ENCODE measurements around the gene FLRT1. TPM values are rescaled to one million over a fixed set of nuclear protein-coding genes. Genes with fewer than 3 reads are reported as not detected.
A peak's percentile ranks its signal among the peaks of the same experiment; 100 is the strongest.

FLRT1 gene
- polyA plus RNA-seq, 1 experiment: 0.42 TPM

DNA sequence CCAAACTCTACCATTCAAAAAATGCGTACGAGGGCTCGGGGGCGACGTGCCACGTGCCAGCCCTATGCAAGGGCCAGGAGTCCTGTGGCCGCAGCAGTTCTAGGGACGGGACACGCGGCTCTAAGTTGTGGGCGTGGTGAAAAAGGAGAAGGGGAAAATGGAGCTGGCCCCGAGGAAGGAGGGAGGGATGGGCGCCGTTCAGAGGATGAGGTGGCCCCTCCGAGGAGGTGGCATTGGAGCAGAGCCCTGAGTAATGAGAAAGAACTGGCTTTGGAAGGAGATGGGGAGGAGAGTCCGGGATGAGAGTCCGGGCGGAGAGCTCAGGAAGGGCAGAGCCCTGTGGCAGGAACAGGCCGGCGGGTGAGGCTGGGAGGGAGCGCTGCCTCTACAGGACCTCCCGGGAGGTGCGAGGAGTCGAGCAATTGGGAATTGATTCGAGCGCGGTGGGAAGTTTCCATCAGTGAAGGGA lies 28.5 kb upstream of the FLRT1 start:
- TF ChIP-seq, protein P1, sequence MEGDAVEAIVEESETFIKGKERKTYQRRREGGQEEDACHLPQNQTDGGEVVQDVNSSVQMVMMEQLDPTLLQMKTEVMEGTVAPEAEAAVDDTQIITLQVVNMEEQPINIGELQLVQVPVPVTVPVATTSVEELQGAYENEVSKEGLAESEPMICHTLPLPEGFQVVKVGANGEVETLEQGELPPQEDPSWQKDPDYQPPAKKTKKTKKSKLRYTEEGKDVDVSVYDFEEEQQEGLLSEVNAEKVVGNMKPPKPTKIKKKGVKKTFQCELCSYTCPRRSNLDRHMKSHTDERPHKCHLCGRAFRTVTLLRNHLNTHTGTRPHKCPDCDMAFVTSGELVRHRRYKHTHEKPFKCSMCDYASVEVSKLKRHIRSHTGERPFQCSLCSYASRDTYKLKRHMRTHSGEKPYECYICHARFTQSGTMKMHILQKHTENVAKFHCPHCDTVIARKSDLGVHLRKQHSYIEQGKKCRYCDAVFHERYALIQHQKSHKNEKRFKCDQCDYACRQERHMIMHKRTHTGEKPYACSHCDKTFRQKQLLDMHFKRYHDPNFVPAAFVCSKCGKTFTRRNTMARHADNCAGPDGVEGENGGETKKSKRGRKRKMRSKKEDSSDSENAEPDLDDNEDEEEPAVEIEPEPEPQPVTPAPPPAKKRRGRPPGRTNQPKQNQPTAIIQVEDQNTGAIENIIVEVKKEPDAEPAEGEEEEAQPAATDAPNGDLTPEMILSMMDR (IDR thresholded peaks at IDR 0.05; ENCODE audit: insufficient read depth, low read depth, low read length): no peak; the same call in 1 of the 2 replicates
- ChIA-PET POLR2A (no interaction called here), CTCF (interaction anchor here (0.6 to 3.2 kb wide), 7 partner anchors 8 to 146 kb away, joined by 3 to 15 read pairs (median 3); no protein-coding TSS in a partner anchor)
- no peaks in the 10 kb centered on the region for H3K36me3 ChIP-seq (ENCODE audit: control insufficient read depth, insufficient read depth, low read length)
- H3K27me3 ChIP-seq (ENCODE audit: control insufficient read depth, insufficient read depth, low read length): no peaks in the 10 kb centered on the region
- no peak for DNase-seq (ENCODE audit: low read depth)
- H3K4me3 ChIP-seq (ENCODE audit: low read depth, low read length): peak overlapping the region; percentile 31

DNA sequence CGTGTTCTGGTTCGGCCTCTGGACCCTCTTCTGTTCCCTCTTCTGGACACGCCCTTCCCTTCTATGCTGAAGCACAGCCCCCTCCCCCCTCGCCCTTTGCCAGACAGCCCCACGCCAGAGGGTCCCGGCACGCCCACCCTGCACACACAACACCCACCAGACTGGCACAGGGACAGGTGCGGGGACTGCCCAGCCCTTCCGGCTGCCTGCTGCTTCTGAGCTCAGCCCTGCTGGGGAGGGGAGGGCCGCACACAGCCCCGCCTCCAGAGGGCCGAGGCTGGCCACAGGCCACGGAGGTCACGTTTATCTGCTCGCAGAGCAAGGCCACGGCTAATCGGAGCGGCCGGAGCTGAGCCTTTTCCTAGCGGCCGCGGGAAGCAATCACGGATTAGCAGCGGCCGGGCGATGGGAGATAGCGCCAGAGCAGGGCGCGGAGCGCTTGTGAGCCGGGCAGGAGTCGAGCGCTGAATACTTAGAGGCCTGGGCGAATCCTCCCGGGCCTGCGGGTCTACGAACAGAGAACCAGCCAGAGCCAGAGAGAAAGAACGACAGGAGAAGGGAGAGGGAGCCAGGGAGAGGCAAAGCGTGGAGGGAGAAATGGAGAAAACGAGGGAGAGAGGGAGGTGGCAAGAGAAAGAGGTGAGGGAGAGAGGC lies 28.0 kb upstream of the FLRT1 start:
- POLR2A ChIA-PET: no interaction called here
- no peaks in the 10 kb centered on the region for H3K27me3 ChIP-seq (ENCODE audit: control insufficient read depth, insufficient read depth, low read length)
- H3K4me3 ChIP-seq (ENCODE audit: low read depth, low read length): peak overlapping the region; percentile 31
- TF ChIP-seq, protein P1 (IDR thresholded peaks at IDR 0.05; ENCODE audit: insufficient read depth, low read depth, low read length): no peak; the same call in 1 of the 2 replicates
- CTCF ChIA-PET: interaction anchor here (0.8 to 3.2 kb wide), 6 partner anchors 8 to 145 kb away, joined by 3 to 15 read pairs (median 3); no protein-coding TSS in a partner anchor
- H3K36me3 ChIP-seq (ENCODE audit: control insufficient read depth, insufficient read depth, low read length): no peaks in the 10 kb centered on the region
- no peak for DNase-seq (ENCODE audit: low read depth)

DNA sequence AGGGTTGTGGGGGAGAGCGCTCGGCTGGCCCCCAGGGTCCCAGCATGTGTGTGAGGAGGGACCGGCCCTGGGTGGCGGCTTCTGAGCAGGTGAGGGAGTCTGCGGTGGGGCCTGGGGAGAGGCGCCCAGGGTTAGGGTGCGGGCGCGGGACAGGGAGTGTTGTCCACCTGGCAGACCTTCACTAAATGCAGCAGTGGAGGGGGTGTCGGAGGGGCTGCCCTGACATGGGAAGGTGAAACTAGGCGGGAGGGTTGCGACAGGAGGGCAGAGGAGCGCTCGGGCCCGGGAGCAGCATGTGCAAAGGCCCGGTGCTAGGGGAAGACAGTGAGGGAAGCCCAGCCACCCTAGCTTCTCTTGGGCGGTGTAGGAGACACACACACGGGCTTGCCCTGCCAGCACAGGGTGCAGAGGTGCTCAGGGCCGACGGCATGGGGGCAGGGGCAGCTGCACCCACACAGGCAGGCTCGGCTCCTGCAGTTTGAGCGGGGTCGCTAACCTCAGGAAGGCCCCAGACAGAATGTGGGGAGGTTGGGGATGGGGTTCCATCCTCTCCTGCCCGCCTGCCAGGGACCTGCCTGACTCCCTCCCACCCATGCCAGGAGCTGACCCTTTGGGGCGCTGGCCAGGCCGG lies 27.3 kb upstream of the FLRT1 start:
- POLR2A ChIA-PET: no interaction called here
- no peaks in the 10 kb centered on the region for H3K27me3 ChIP-seq (ENCODE audit: control insufficient read depth, insufficient read depth, low read length)
- no peak for DNase-seq (ENCODE audit: low read depth)
- no peak overlapping the region for H3K4me3 ChIP-seq (ENCODE audit: low read depth, low read length)
- CTCF ChIA-PET: interaction anchor here (2.3 to 3.2 kb wide), 2 partner anchors 140 to 145 kb away, joined by 12 to 15 read pairs; no protein-coding TSS in a partner anchor
- TF ChIP-seq, protein P1 (IDR thresholded peaks at IDR 0.05; ENCODE audit: insufficient read depth, low read depth, low read length): no peak
- no peaks in the 10 kb centered on the region for H3K36me3 ChIP-seq (ENCODE audit: control insufficient read depth, insufficient read depth, low read length)

DNA sequence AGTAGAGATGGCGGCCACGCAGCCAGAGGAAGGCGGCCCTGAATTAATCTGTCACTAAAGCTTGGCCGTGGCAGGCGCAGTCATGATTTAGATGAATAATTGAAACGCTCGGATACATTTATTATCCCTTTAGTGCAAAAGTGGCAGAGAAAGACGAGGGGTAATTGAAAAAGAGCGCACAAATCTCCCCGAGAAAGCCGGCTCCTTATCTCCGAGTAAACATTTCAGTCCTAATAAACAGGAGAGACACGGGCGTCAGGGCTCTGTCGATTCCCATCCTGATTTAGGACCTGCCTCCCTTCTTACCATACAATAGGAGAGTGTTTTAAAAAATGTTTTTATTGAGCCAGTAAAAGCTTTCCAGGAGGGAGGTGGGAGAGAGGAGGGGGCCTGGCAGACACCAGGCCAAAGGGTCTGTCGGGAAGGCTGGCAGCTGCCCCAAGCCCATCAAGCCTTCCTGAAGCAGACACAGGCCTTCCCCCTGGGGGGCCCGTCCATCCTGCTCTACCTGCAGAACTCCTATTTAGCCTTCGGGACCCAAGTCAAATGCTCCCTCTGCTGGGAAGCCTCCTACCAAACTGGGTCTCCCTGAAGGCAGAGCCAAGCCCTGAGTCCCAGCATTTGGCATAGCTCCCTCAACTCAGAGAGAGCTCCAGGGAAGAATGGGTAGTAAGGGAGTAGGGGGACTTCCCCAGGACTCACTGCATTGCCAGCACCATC lies 26.7 kb upstream of the FLRT1 start:
- ChIA-PET CTCF (no interaction called here), POLR2A (no interaction called here)
- TF ChIP-seq, protein P1 (IDR thresholded peaks at IDR 0.05; ENCODE audit: insufficient read depth, low read depth, low read length): no peak
- no peaks in the 10 kb centered on the region for H3K27me3 ChIP-seq (ENCODE audit: control insufficient read depth, insufficient read depth, low read length)
- no peak for DNase-seq (ENCODE audit: low read depth)
- H3K36me3 ChIP-seq (ENCODE audit: control insufficient read depth, insufficient read depth, low read length): no peaks in the 10 kb centered on the region
- no peak overlapping the region for H3K4me3 ChIP-seq (ENCODE audit: low read depth, low read length)

DNA sequence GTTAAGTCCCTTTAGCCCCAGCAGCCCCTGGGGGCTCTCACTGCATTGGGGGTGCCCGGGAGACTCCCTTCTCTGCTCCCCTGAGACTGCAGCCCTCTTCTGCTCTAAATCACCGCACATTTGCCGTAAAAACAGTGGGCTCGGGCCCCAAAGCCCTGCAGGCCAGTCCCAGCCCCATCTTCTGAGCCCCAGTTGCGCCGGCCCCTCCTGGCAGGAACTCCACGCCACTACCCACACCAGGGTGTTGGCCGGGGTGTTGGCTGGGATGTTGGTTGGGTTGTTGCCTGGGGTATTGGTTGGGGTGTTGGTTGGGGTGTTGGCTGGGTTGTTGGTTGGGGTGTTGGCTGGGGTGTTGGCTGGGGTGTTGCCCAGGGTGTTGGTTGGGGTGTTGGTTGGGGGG lies 26.0 kb upstream of the FLRT1 start:
- Histone ChIP-seq H3K4me3 (ENCODE audit: low read depth, low read length) (no peak overlapping the region), H3K27me3 (ENCODE audit: control insufficient read depth, insufficient read depth, low read length) (no peaks in the 10 kb centered on the region), H3K36me3 (ENCODE audit: control insufficient read depth, insufficient read depth, low read length) (no peaks in the 10 kb centered on the region)
- TF ChIP-seq, protein P1 (IDR thresholded peaks at IDR 0.05; ENCODE audit: insufficient read depth, low read depth, low read length): no peak
- CTCF ChIA-PET: no interaction called here
- no peak for DNase-seq (ENCODE audit: low read depth)
- POLR2A ChIA-PET: no interaction called here
